Right cardiac atrium (tissue), 5 donors: Measurements from ENCODE around the gene NELL1. TPM values are rescaled to one million over a fixed set of nuclear protein-coding genes. Genes with fewer than 3 reads are reported as not detected.

Experiments
- ATAC-seq, 2 donors: fragments of 200-7000 bp; cut with Tn5 transposase; one replicate each; pipeline versions ENCODE4 v1.8.0 to v1.9.1; 2020; ENCODE audit warnings: moderate library complexity in 2 of 2, mild to moderate bottlenecking in 1 of 2
- DNase-seq, 3 donors: peaks; one replicate each; pipeline ENCODE4 v3.0.0-alpha.2; 2020
- H3K27ac ChIP-seq: one replicate; pipeline ENCODE4 v1.5.1; 2013; ENCODE audit warnings: mild to moderate bottlenecking, low read length, control low read depth, moderate library complexity
- H3K27me3 ChIP-seq: one replicate; pipeline ENCODE4 v1.6.1; 2013; ENCODE audit not compliant: control insufficient read depth, insufficient read depth
- H3K4me1 ChIP-seq: one replicate; pipeline ENCODE4 v1.6.1; 2013; ENCODE audit warnings: low read length; ENCODE audit not compliant: control insufficient read depth, insufficient read depth
- H3K4me3 ChIP-seq: one replicate; pipeline ENCODE4 v1.5.1; 2013; ENCODE audit warnings: low read length, control low read depth
- H3K9me3 ChIP-seq: one replicate; pipeline ENCODE4 v1.6.1; 2013; ENCODE audit warnings: low read length; ENCODE audit not compliant: control insufficient read depth
- WGBS: extraction: QIAGEN DNeasy Blood & Tissue Kit; methylation state at CpG from one replicate; pipeline ENCODE4 v1.1.7; 2013; 5-methylcytosine and 5-hydroxymethylcytosine counted together
- intact Hi-C, 4 donors: fragments of 100-400 bp; cut with DNase I; formaldehyde crosslinking; loops; one replicate each; pipeline versions ENCODE4 v1.11.0 to v1.14.0; 2022 to 2023
- long read RNA-seq, 4 donors: library from polyadenylated mRNA; unstranded; transcript quantifications; one replicate each; pipeline ENCODE4 v2.0.0, GENCODE V29; 2020 to 2021
- polyA plus RNA-seq: library from polyadenylated mRNA; stranded (reverse); fragments of 200-250 nt; gene quantifications from one replicate; pipeline ENCODE4 v1.2.3, GENCODE V29; 2013
- total RNA-seq, 4 donors: library from RNA; stranded (reverse); fragmentation: NEBNext Ultra II Directional; extraction: Animal tissue kit (Norgen Biotek cat#: 25700); gene quantifications; one replicate each; pipeline ENCODE4 v1.2.1, GENCODE V29; 2021
- donor health status: healthy with polysubstance abuse.
- donor health status: DM: no; HTN: yes; CAD: no.
- donor health status: DM: no; HTN: no; CAD: no.
- donor health status: DM: no; HTN: yes; CAD: no; lungs with severe emphysema.
- donor health status: DM: yes; HTN: yes; CAD: no.

The NELL1 gene
- total RNA-seq (under 1 TPM in 2 of 4 donors, not detected in 2; 0.09 to 0.22 TPM), polyA plus RNA-seq (not detected)
- long read RNA-seq, donor 1: 0 reads
- long read RNA-seq, donor 2: 0 reads
- long read RNA-seq, donor 3: 0 reads
- long read RNA-seq, donor 4: 0 reads

DNA sequence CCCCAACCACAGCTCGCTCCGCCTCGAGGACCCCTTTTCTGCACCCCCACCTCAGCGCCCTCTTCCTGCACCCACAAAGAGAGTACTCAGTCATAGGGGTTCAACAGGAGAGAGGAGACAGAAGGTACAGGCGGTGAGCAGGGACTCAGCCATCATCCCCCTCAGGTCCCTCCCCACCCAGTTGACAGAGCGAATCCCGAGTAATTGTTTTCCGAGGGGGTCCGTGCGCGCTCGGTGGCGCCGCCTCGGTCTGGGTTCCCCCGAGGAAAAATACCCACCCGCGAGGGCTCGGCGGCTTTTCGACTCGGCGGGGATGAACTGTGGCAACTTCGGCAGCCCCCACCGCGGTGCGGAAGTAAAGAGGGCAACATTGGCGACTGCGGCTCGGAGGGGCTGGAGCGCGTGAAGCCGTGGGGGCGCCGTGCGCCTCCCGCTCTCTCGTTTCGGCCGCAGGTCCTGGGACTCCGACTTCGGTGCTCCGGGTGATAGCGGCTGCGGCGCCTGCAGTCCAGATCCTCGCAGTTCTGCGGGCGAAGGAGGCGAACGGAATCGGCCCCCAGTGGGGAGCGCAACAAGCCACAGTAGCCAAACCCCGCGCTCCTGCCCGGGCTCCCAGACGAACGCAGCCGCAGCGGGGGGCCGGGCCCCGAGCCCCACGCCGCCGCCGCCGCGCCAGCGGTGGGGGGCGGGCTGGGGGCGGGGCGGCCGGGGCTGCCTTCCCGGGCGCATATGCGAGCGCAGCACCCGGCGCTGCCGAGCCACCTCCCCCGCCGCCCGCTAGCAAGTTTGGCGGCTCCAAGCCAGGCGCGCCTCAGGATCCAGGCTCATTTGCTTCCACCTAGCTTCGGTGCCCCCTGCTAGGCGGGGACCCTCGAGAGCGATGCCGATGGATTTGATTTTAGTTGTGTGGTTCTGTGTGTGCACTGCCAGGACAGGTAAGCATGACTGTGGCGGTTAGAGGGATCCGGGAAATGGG is at the start of gene NELL1:
Gene NELL1, plus strand, starts transcription at position 743 of the 976 bp plus-strand sequence.
- Histone ChIP-seq H3K4me1 (no peaks in the 10 kb centered on the region), H3K27me3 (no peaks in the 10 kb centered on the region), H3K27ac (no peak within 1 kb of the TSS), H3K4me3 (peak within 1 kb of the TSS; percentile 37), H3K9me3 (no peaks in the 10 kb centered on the region)
- ATAC-seq (no peak), DNase-seq (peak in 1 of 3 donors; percentile 30)
- intact Hi-C loops: no loop called here
- 1% methylated on average over 93 of the region's 93 CpGs for WGBS

DNA sequence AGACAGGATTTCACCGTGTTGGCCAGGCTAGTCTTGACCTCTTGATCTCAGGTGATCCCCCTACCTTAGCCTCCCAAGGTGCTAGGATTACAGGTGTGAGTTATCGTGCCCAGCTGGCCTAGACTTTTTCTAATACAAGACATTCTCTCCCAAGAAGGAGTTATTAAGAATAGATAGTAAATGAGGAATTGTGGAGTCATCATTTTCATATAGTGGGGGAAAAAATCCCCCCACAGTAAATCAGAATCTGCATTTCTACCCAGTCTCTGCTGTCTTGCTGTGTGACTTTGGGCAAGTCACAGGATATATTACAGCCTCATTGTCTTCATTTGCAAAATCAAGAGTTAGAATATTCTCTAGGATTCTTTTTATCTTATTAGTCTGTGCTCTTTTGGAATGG is 48.4 kb upstream of the NELL1 start:
- DNase-seq: no peak

GRCh38 chr11:20621679-20622078 is 47.7 kb upstream of the NELL1 start:
- Histone ChIP-seq H3K4me3 (no peak overlapping the region), H3K4me1 (peaks cover 10% of the 10 kb centered on the region), H3K27ac (no peak overlapping the region), H3K27me3 (no peaks in the 10 kb centered on the region), H3K9me3 (no peaks in the 10 kb centered on the region)
- intact Hi-C loops: no loop called here
- WGBS: 37% methylated on average over 6 of the region's 6 CpGs
- no peak for DNase-seq
- no peak for ATAC-seq

More for the DNA sequence above, 48.4 kb upstream of the NELL1 start:
- peaks cover 7% of the 10 kb centered on the region for H3K4me1 ChIP-seq
- ATAC-seq: no peak
- H3K27me3 ChIP-seq: no peaks in the 10 kb centered on the region
- WGBS: 70% methylated on average over 2 of the region's 2 CpGs
- H3K9me3 ChIP-seq: no peaks in the 10 kb centered on the region
- H3K4me3 ChIP-seq: no peak overlapping the region
- H3K27ac ChIP-seq: no peak overlapping the region
- intact Hi-C loops: no loop called here

- H3K4me1 ChIP-seq: peaks cover 3% of the 10 kb centered on the region
- H3K9me3 ChIP-seq: no peaks in the 10 kb centered on the region
- 28% methylated on average over 4 of the region's 4 CpGs for WGBS
- DNase-seq: no peak
- intact Hi-C loops: no loop called here
- no peak overlapping the region for H3K4me3 ChIP-seq
- peak in 1 of 2 donors; percentile 19 for ATAC-seq
- no peaks in the 10 kb centered on the region for H3K27me3 ChIP-seq
- peak overlapping the region; percentile 66 for H3K27ac ChIP-seq
Measured at GRCh38 chr11:20623252-20623651, 46.1 kb upstream of the NELL1 start.

DNA sequence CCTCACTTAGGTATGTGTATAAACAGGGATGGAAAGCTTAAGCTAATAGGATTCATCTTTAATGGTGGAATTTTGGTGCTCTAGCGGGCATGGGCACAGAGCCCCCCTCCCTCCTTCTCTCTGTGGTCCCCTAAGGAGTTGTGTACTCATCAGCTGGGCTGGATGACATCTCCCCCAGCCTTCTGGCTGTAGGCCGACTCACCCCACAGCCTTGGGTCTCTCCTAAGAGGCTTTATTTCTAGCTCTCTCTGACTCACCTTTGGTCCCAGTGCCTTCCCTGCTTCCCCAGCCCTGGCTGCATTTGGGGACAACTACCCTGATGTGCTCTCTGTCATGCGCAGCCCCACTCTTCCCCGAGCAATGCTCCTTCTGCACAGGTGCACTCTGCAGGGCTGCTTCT is 43.1 kb upstream of the NELL1 start:
- DNase-seq (no peak), ATAC-seq (no peak)
- no peak overlapping the region for H3K27ac ChIP-seq
- 71% methylated on average over 4 of the region's 4 CpGs for WGBS
- no peaks in the 10 kb centered on the region for H3K27me3 ChIP-seq
- intact Hi-C loops: no loop called here
- H3K4me3 ChIP-seq: no peak overlapping the region
- H3K9me3 ChIP-seq: no peaks in the 10 kb centered on the region
- H3K4me1 ChIP-seq: peaks cover 3% of the 10 kb centered on the region

DNA sequence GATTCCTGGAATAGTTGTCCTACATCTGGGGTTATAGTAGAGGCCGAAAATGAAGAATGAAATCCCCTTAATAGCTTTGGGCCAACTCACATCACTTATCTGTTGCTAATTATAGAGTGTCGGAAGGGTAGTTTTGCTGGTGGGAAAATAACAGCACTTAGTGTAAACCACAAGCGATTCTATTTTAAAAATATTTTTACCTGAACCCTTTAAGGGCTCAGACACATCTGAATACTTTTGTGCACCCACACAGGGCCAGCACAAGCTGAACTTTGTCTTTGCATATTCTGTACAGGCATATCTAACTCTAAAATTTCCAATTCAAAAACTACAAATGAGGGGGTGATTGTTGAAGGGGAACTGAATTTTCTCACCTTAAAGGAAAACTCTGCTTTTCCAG is 42.4 kb upstream of the NELL1 start:
- Histone ChIP-seq H3K4me3 (no peak overlapping the region), H3K27ac (no peak overlapping the region), H3K9me3 (no peaks in the 10 kb centered on the region), H3K27me3 (no peaks in the 10 kb centered on the region), H3K4me1 (peaks cover 3% of the 10 kb centered on the region)
- DNase-seq (no peak), ATAC-seq (no peak)
- 41% methylated on average over 3 of the region's 3 CpGs for WGBS
- intact Hi-C loops: no loop called here

DNA sequence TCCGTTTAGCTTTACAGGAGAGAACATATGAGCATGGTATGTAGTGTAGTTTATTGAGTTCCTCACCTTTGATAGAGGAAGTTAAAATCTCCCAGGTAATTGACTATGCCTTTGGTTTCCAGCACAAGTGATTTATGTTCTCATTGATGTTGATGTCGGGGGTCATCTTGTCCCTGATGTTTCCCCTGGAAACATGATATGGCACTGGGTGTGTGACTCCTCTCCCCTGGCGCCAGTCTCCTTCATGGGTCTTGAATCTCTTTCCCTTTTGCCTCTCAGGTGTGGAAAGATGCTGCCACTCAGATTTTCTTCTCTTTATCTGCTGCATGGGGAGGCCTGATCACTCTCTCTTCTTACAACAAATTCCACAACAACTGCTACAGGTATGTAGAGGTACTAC is 41.7 kb upstream of the NELL1 start:
- no peaks in the 10 kb centered on the region for H3K27me3 ChIP-seq
- intact Hi-C loops: no loop called here
- H3K9me3 ChIP-seq: no peaks in the 10 kb centered on the region
- no peak for DNase-seq
- ATAC-seq: no peak
- no peak overlapping the region for H3K4me3 ChIP-seq
- no peak overlapping the region for H3K27ac ChIP-seq
- H3K4me1 ChIP-seq: peaks cover 3% of the 10 kb centered on the region
- 28% methylated on average over 3 of the region's 3 CpGs for WGBS

GRCh38 chr11:20631519-20632168 is 37.7 kb upstream of the NELL1 start:
- Histone ChIP-seq H3K9me3 (no peaks in the 10 kb centered on the region), H3K27me3 (no peaks in the 10 kb centered on the region), H3K4me3 (no peak overlapping the region), H3K4me1 (no peaks in the 10 kb centered on the region), H3K27ac (no peak overlapping the region)
- no peak for DNase-seq
- intact Hi-C loops: no loop called here
- WGBS: 62% methylated on average over 5 of the region's 5 CpGs
- ATAC-seq: no peak

DNA sequence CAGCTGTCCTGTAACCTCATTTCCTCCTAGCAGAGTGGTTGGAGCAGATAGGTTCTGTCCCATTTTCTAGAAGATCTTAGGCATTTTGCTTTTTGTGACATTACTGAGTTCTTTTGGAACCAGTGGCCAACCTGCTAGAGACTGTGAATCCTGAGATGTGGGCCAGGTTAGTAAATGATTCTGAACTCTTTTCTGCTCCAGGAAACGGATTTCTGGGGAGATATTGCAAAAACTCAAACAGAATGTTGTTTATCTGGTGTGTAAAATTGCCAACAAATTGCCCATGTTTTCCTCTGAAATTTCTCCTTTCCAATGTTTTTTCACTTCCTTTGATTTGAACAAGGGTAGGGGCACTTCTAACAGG is 37.2 kb upstream of the NELL1 start:
- Histone ChIP-seq H3K9me3 (no peaks in the 10 kb centered on the region), H3K27ac (no peak overlapping the region), H3K27me3 (no peaks in the 10 kb centered on the region), H3K4me1 (no peaks in the 10 kb centered on the region), H3K4me3 (no peak overlapping the region)
- ATAC-seq (no peak), DNase-seq (no peak)
- intact Hi-C loops: no loop called here
- WGBS: 32% methylated on average over 1 of the region's 1 CpG

GRCh38 chr11:20634044-20634443 is 35.3 kb upstream of the NELL1 start:
- H3K4me1 ChIP-seq: no peaks in the 10 kb centered on the region
- ATAC-seq (no peak), DNase-seq (no peak)
- WGBS: 90% methylated on average over 5 of the region's 5 CpGs
- H3K4me3 ChIP-seq: no peak overlapping the region
- H3K9me3 ChIP-seq: no peaks in the 10 kb centered on the region
- intact Hi-C loops: no loop called here
- H3K27me3 ChIP-seq: no peaks in the 10 kb centered on the region
- H3K27ac ChIP-seq: no peak overlapping the region

- Histone ChIP-seq H3K4me3 (no peak overlapping the region), H3K4me1 (no peaks in the 10 kb centered on the region), H3K9me3 (no peaks in the 10 kb centered on the region), H3K27ac (no peak overlapping the region), H3K27me3 (no peaks in the 10 kb centered on the region)
- DNase-seq (no peak), ATAC-seq (no peak)
- intact Hi-C loops: no loop called here
- 74% methylated on average over 7 of the region's 7 CpGs for WGBS
Measured at GRCh38 chr11:20634781-20635180, 34.6 kb upstream of the NELL1 start.
